NCI-H2107 treated with DMSO at 0.1 percent for 48 hours (cell line): Measurements from ENCODE around the gene TNNC1.

Source experiments
- DNase-seq: peaks from one replicate; lab custom pipeline; 2025; ENCODE audit not compliant: unreplicated experiment; lab: John Stamatoyannopoulos, UW

TNNC1 gene

GRCh38 chr3:52443791-52444687, 9.8 kb downstream of the TNNC1 start:
- no peak for DNase-seq

GRCh38 chr3:52443268-52443610, 10.6 kb downstream of the TNNC1 start:
- no peak for DNase-seq

- DNase-seq = no peak
Observed at GRCh38 chr3:52442409-52443267, 11.2 kb downstream of the TNNC1 start.

GRCh38 chr3:52441772-52442332, 12.0 kb downstream of the TNNC1 start:
- no peak for DNase-seq

GRCh38 chr3:52441091-52441771, 12.6 kb downstream of the TNNC1 start:
- DNase-seq = no peak

GRCh38 chr3:52440671-52441070, 13.2 kb downstream of the TNNC1 start:
- no peak for DNase-seq

GRCh38 chr3:52440249-52440551, 13.6 kb downstream of the TNNC1 start:
- DNase-seq = no peak

- DNase-seq = no peak
Observed at GRCh38 chr3:52439426-52440248, 14.2 kb downstream of the TNNC1 start.

- DNase-seq = no peak
Observed at GRCh38 chr3:52438579-52439425, 15.0 kb downstream of the TNNC1 start.

- no peak for DNase-seq
Observed at GRCh38 chr3:52438104-52438376, 15.8 kb downstream of the TNNC1 start.

GRCh38 chr3:52437326-52438103, 16.3 kb downstream of the TNNC1 start:
- no peak for DNase-seq

GRCh38 chr3:52436500-52437149, 17.2 kb downstream of the TNNC1 start:
- DNase-seq = no peak

GRCh38 chr3:52435246-52436101, 18.4 kb downstream of the TNNC1 start:
- no peak for DNase-seq

- no peak for DNase-seq
Observed at GRCh38 chr3:52434491-52435115, 19.2 kb downstream of the TNNC1 start.

GRCh38 chr3:52433996-52434479, 19.8 kb downstream of the TNNC1 start:
- DNase-seq = no peak

- no peak for DNase-seq
Observed at GRCh38 chr3:52433328-52433995, 20.4 kb downstream of the TNNC1 start.
